Fibroblast of skin of left quadriceps (primary cell): ENCODE data around the gene NTM.
A peak's percentile ranks its signal among the peaks of the same experiment; 100 is the strongest.

Experiments
- DNase-seq, 2 experiments: peaks; one replicate each; pipeline ENCODE4 v3.0.0-alpha.2; 2013; ENCODE audit warnings: low read depth in 2 of 2

Gene NTM

GRCh38 chr11:131957875-131958274 lies 587.5 kb downstream of the NTM start:
- DNase-seq, result no peak

GRCh38 chr11:131962818-131963217 lies 592.4 kb downstream of the NTM start:
- no peak for DNase-seq

GRCh38 chr11:131964698-131965483 lies 594.5 kb downstream of the NTM start:
- DNase-seq, result no peak

- DNase-seq, result no peak
Measured at GRCh38 chr11:131965504-131965903, 595.1 kb downstream of the NTM start.

GRCh38 chr11:131966667-131967066 lies 596.3 kb downstream of the NTM start:
- no peak for DNase-seq

GRCh38 chr11:131969261-131969660 lies 598.8 kb downstream of the NTM start:
- no peak for DNase-seq

GRCh38 chr11:131973061-131973460 lies 602.6 kb downstream of the NTM start:
- no peak for DNase-seq

GRCh38 chr11:131975619-131976018 lies 605.2 kb downstream of the NTM start:
- no peak for DNase-seq

- DNase-seq, result no peak
Measured at GRCh38 chr11:131976021-131976420, 605.6 kb downstream of the NTM start.

- DNase-seq, result peak in 1 of 2 experiments; percentile 13
Measured at GRCh38 chr11:131977231-131977630, 606.8 kb downstream of the NTM start.

- peak; percentile 28 to 53 for DNase-seq
Measured at GRCh38 chr11:131977854-131978253, 607.4 kb downstream of the NTM start.

- DNase-seq, result no peak
Measured at GRCh38 chr11:131978351-131978750, 607.9 kb downstream of the NTM start.

- no peak for DNase-seq
Measured at GRCh38 chr11:131979364-131979763, 608.9 kb downstream of the NTM start.

- no peak for DNase-seq
Measured at GRCh38 chr11:131980199-131980598, 609.8 kb downstream of the NTM start.

- peak in 1 of 2 experiments; percentile 13 for DNase-seq
Measured at GRCh38 chr11:131980888-131981668, 610.7 kb downstream of the NTM start.

- no peak for DNase-seq
Measured at GRCh38 chr11:131982154-131982553, 611.7 kb downstream of the NTM start.

GRCh38 chr11:131985846-131986301 lies 615.5 kb downstream of the NTM start:
- DNase-seq, result no peak

- no peak for DNase-seq
Measured at GRCh38 chr11:131987703-131988102, 617.3 kb downstream of the NTM start.

- DNase-seq, result no peak
Measured at GRCh38 chr11:131991606-131992005, 621.2 kb downstream of the NTM start.

- no peak for DNase-seq
Measured at GRCh38 chr11:131993246-131993645, 622.8 kb downstream of the NTM start.

GRCh38 chr11:131998020-131998419 lies 627.6 kb downstream of the NTM start:
- DNase-seq, result no peak

GRCh38 chr11:131999084-131999483 lies 628.7 kb downstream of the NTM start:
- no peak for DNase-seq

GRCh38 chr11:131999955-132000354 lies 629.5 kb downstream of the NTM start:
- DNase-seq, result no peak
